HFF-Myc (cell line): ENCODE results near the gene SPC25.

ENCODE experiments used
- DNase-seq: peaks from one replicate; pipeline ENCODE4 v3.0.0-alpha.2; 2011; ENCODE audit warnings: low read depth; ENCODE audit errors: extremely low read depth
- H3K4me3 ChIP-seq: replicated peaks from 2 replicates; pipeline ENCODE4 v1.5.1; 2011; ENCODE audit warnings: low read depth, mild to moderate bottlenecking, control low read depth, low read length
- TF ChIP-seq, protein P1 (sequence below): IDR thresholded peaks from 2 replicates; pipeline ENCODE4 v1.5.1; 2012; ENCODE audit warnings: mild to moderate bottlenecking, low read depth, low read length, control low read depth; ENCODE audit errors: missing control alignments

The SPC25 gene

DNA sequence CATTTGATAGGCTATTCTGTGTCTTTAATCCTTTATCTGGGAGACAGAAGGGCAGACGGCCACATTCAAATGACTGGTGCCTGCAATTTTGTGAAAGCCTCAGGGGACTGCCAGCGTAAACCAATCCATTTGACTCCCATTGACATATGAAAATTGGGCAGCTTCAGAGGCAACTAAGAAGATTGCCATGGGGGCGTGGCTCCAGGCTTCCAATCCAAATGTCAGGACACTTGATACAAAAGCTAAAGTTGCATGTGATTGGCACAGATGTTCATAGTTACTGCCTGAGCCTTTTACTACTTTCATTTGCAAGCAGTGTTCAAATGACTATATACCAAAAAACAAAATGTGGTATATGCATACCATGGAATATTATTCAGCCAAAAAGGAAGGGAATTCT lies 42.0 kb downstream of the SPC25 start:
- TF ChIP-seq, protein P1, sequence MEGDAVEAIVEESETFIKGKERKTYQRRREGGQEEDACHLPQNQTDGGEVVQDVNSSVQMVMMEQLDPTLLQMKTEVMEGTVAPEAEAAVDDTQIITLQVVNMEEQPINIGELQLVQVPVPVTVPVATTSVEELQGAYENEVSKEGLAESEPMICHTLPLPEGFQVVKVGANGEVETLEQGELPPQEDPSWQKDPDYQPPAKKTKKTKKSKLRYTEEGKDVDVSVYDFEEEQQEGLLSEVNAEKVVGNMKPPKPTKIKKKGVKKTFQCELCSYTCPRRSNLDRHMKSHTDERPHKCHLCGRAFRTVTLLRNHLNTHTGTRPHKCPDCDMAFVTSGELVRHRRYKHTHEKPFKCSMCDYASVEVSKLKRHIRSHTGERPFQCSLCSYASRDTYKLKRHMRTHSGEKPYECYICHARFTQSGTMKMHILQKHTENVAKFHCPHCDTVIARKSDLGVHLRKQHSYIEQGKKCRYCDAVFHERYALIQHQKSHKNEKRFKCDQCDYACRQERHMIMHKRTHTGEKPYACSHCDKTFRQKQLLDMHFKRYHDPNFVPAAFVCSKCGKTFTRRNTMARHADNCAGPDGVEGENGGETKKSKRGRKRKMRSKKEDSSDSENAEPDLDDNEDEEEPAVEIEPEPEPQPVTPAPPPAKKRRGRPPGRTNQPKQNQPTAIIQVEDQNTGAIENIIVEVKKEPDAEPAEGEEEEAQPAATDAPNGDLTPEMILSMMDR, result no peak
- no peak overlapping the region for H3K4me3 ChIP-seq
- DNase-seq, result no peak

DNA sequence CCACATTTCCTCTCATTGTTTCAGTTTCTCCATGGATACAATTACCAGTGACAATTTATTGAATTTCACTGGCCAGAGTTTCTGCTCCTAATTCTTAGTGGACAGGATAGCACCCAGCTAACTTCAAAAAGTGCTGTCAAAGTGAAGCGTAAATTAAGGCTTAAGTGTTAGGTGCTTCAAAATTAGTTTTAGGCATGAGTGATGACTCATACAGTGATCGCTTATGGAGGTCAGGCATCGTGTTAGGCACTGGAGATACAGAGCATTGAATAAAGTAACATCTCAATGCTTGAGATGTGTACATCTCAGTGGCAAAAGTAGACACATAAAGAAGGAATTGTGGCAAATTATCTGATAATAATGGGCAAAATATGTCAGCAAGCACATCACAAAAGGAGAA lies 47.0 kb downstream of the SPC25 start:
- DNase-seq, result no peak
- H3K4me3 ChIP-seq, result no peak overlapping the region
- TF ChIP-seq, protein P1, result no peak

DNA sequence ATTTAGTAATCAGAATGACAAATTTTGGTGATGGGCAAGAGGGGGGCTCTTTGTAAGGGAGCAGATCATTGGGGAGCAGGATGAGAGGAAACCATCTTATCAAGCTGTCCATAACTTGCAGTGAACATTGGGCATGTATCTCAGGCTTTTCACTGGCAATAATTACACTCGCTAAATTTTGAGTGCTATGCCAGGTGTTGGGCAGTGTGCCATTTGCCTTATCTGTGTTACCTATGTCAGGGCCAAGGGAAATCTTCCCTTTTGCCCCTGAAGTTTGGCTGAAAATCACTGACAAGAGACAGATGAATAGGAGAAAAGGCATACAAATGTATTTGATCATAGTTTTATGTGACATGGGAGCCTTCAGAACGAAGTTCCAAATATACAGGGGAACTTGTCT lies 48.8 kb downstream of the SPC25 start:
- TF ChIP-seq, protein P1, result no peak
- no peak overlapping the region for H3K4me3 ChIP-seq
- no peak for DNase-seq

DNA sequence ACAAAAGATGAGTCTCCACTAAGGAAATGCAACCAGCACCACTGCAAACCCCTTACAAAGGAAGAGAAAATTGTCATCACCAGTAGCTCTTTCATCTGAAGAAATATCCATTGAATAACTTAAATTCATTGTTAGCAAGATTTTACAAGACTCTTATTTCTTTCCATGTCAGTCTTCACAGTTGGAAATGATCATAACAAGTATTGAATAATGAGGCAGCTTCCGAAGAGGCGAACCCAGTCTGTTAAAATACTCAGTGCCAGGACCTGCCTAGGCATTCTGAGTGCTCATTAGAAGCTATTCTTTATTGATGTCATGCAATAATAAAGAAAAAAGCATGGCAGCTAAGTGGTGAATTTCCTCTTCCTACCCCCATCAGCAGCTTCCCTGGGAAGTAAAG lies 54.3 kb downstream of the SPC25 start:
- no peak for DNase-seq
- TF ChIP-seq, protein P1, result no peak
- H3K4me3 ChIP-seq, result no peak overlapping the region

DNA sequence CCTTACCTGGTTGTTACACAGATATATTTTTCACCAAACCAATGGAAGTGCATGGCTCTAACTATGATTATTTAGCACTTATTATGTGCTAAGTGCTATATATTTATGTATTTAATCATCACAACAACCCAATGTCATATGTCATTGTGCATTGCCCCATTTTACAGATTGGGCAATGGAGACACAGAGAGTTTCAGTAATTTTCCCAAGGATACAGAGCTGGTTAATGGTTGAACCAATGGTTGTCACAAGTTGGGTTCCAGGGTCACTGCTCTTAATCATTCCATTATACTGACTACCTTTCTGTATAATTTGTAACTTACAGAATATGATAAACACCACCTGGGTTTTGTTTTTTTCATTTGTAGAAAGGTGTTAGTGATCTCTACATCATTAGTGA lies 58.6 kb downstream of the SPC25 start:
- TF ChIP-seq, protein P1, result no peak
- DNase-seq, result no peak
- no peak overlapping the region for H3K4me3 ChIP-seq

DNA sequence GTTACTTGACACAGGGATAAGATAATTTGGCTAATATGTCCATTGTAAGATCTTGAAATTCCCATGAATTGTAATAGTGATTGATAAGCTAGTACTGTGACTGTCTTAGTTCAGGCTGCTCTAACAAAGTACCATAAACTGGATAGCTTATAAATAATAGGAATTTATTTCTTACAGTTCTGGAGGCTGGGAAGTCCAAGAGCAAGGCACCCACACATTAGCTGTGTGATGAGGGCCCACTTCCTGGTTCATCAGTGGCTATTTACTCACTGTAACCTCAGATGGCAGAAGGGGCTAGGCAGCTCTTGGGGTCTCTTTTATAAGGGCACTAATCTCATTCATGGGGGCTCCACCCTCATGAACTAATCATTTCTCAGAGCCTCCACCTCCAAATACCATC lies 59.3 kb downstream of the SPC25 start:
- H3K4me3 ChIP-seq, result no peak overlapping the region
- TF ChIP-seq, protein P1, result no peak
- no peak for DNase-seq

DNA sequence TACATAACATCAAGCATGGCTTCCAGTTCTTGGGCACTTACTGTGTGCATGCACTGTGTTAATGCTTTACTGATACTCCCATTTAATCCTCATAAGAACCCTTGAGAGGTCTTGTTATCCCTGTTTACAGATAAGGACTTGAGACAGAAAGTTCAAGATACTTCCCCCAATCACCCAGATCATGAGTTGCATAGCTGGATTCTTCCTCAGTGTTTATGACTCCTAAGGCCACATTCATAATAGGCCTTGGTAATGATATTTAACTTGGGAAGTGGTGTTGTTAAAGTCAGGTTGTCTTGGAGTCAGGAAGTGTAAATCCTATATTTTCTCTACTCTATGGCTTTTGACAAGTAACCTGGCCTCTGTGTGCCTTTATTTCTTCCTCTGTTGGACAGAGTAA lies 65.1 kb downstream of the SPC25 start:
- TF ChIP-seq, protein P1, result no peak
- no peak overlapping the region for H3K4me3 ChIP-seq
- no peak for DNase-seq
